ENCODE data around the gene CCDC117. TPM values are rescaled to one million over a fixed set of nuclear protein-coding genes. Genes with fewer than 3 reads are reported as not detected.

Gene CCDC117
- total and polyA plus RNA-seq, 7 experiments from 2014 or later, result 8.7 to 33.5 (median 19.7) TPM

DNA sequence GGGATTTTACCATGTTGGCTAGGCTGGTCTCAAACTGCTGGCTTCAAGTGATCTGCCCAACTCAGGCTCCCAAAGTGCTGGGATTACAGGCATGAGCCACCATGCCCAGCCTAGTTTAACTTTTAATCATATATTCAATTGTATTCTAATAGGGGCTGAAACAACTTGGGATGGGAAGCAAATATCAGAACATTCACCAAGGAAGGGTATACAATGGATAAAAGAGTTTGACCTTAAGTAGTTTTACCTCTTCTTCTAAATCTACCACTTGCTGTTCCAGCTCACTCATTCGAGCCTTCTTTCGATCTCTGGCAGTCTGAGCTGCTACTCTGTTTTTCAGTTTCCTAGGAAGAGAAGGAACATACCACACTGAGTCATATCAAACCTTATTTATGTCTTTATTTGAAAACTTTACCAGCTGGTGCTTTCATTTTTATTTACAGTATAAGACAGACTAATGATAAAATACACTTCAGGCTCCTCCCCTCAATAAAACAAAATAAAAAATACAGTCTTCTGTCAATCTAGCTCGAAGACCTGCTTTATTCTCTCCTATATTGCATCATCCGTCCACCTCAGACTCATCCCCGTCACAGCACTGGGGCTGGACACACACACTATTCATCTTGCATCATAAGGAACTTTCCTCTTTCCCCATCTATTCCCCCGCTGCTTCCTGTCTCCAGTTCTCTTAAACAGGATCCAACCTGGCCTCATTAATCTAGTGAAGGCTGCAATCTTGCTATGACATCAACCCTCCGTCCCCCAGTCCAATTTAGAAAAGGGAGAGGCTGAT lies 26.5 kb downstream of the CCDC117 start:
- peak in 2 of 9 donors; percentile 18 to 21 for DNase-seq
- ChIA-PET CTCF (interaction anchor here (0.7 to 4.4 kb wide), 6 partner anchors 8 to 198 kb away, joined by 3 to 26 read pairs (median 5); no protein-coding TSS in a partner anchor), POLR2A (interaction anchor here (1.0 to 7.8 kb wide), 10 partner anchors 11 to 879 kb away, joined by 4 to 194 read pairs (median 30); partner anchors contain the start of genes CCDC117, CHEK2, HSCB and PITPNB)
- ATAC-seq, result peak; percentile 24
- H3K4me3 ChIP-seq (ENCODE audit: low read length), result peak overlapping the region; percentile 81
- Mint-ChIP-seq H3K4me1 (peaks cover 38 to 75% (median 63%) of the 10 kb centered on the region in 7 donors), H3K4me3 (peak overlapping the region; percentile 91 to 99 (median 94)), H3K27ac (peak overlapping the region; percentile 90 to 99 (median 98)), H3K27me3 (no peaks in the 10 kb centered on the region), H3K9me3 (peaks cover 0 to 6% (median 0%) of the 10 kb centered on the region in 11 donors), H3K36me3 (peaks cover 16 to 62% (median 27%) of the 10 kb centered on the region in 5 donors)
- intact Hi-C loops (cut with micrococcal nuclease), result loop anchor here in 1 of 2 donors (1.0 to 10.0 kb wide), 3 partner anchors 24 to 884 kb away; partner anchors contain the start of gene PITPNB
- peaks cover 22 to 40% (median 32%) of the 10 kb centered on the region in 3 experiments for H3K36me3 ChIP-seq (ENCODE audit: control insufficient read depth in 2 of 3, insufficient read depth in 3 of 3, low read length in 3 of 3)
- H3K27ac ChIP-seq (ENCODE audit: low read depth, low read length), result peak overlapping the region; percentile 99
- peaks cover 30 to 41% of the 10 kb centered on the region in 2 donors for H3K4me1 ChIP-seq (ENCODE audit: control insufficient read depth in 2 of 2, insufficient read depth in 2 of 2, low read length in 2 of 2)
- H3K27me3 ChIP-seq (ENCODE audit: control insufficient read depth in 2 of 2, insufficient read depth in 2 of 2, low read length in 2 of 2), result no peaks in the 10 kb centered on the region
- no peaks in the 10 kb centered on the region for H3K9me3 ChIP-seq (ENCODE audit: control insufficient read depth in 2 of 3, low read length in 3 of 3)

DNA sequence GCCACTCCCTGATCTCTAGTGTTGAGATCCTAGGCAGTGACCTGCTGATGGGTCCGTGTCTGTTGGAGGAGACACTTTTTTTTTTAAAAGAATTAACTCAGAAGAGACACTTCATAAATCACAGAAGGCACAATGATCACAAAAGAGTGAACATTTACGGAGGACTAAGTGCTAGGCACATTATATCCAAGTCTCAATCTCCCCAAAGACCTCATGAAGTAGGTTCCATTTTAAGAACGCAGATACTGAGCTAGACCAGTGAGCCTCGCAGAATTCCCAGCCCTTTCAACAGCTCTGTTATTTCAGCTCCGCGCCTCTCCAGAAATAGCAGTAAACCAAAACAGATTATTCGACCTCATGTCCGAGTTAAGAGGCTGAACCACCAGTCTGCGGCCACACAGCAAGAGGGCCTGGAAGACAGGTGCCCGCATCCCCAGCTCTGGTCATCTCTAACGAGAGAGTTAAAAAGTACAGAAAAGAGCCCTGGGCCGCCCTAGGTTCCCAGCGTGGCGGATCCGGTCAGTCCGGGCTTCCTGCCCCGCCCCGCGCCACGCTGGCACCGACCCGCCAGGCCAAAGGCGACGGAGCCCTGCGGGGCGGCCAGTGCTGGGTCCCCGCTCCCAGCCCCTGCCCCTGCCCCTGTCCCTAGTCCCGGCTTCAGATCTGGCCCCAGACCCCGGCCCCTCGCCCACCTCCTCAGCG lies 27.3 kb downstream of the CCDC117 start:
- Mint-ChIP-seq H3K4me1 (peaks cover 33 to 68% (median 56%) of the 10 kb centered on the region in 7 donors), H3K27me3 (no peaks in the 10 kb centered on the region), H3K36me3 (peaks cover 11 to 58% (median 21%) of the 10 kb centered on the region in 5 donors), H3K27ac (peak overlapping the region; percentile 90 to 99 (median 99)), H3K4me3 (peak overlapping the region; percentile 91 to 99 (median 94)), H3K9me3 (peaks cover 0 to 6% (median 0%) of the 10 kb centered on the region in 11 donors)
- Histone ChIP-seq H3K9me3 (ENCODE audit: control insufficient read depth in 2 of 3, low read length in 3 of 3) (no peaks in the 10 kb centered on the region), H3K27ac (ENCODE audit: low read depth, low read length) (peak overlapping the region; percentile 99), H3K4me3 (ENCODE audit: low read length) (peak overlapping the region; percentile 81), H3K36me3 (ENCODE audit: control insufficient read depth in 2 of 3, insufficient read depth in 3 of 3, low read length in 3 of 3) (peaks cover 21 to 37% (median 27%) of the 10 kb centered on the region in 3 experiments), H3K27me3 (ENCODE audit: control insufficient read depth in 2 of 2, insufficient read depth in 2 of 2, low read length in 2 of 2) (no peaks in the 10 kb centered on the region), H3K4me1 (ENCODE audit: control insufficient read depth in 2 of 2, insufficient read depth in 2 of 2, low read length in 2 of 2) (peaks cover 30 to 41% of the 10 kb centered on the region in 2 donors)
- intact Hi-C loops (cut with micrococcal nuclease), result loop anchor here (1.0 to 10.0 kb wide), 11 partner anchors 7 to 885 kb away; partner anchors contain the start of genes HSCB (in 2 of the 2), PITPNB (in 2 of the 2), CCDC117 (in 1 of the 2) and TTC28 (in 1 of the 2)
- POLR2A ChIA-PET, result interaction anchor here (1.3 to 7.8 kb wide), 10 partner anchors 12 to 880 kb away, joined by 3 to 194 read pairs (median 30); partner anchors contain the start of genes CCDC117, CHEK2, HSCB and PITPNB
- CTCF ChIA-PET, result interaction anchor here (0.7 to 4.4 kb wide), 5 partner anchors 9 to 199 kb away, joined by 3 to 26 read pairs (median 4); no protein-coding TSS in a partner anchor
- DNase-seq (peak in 3 of 9 donors; percentile 18 to 61 (median 30)), ATAC-seq (peak; percentile 33)

DNA sequence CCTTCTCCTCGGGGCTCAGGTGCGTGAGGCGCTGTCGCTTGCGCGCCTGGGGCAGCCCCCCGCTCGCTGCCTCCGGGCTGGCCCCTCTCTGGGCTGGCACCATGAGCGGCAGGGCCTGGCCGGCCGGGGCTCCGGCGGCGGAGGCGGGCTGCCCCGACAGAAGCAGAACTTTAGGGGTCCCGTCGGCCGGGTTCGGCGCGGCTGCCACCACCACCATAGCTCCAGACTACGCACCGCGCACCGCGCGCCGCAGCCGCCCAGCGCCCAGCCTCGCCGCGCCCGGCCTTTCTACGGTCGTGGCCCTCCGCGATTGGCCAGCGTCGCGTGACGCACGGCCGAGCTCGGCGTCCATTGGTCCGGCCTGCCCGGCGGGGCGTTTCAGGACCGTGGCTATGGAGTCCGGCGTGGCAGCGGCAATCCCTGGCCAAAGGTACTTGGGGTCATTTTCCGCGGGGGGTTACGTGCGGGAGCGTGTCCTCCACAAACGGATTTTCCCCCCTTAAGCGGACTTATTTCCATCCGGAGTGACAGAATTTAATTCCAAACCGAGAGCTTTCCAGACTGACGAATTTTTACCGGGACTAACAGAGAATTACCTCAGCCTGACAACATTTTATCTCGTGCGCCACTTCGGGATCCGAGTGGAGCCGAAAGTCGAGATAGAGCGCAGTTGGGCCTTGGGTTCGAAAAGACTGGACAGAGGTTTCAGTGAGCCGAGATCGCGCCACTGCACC lies 28.0 kb downstream of the CCDC117 start, which contains the start of gene XBP1:
XBP1 (minus strand) TSS at position 262 of the 734 bp plus-strand sequence.
- H3K27me3 Mint-ChIP-seq, result no peaks in the 10 kb centered on the region
- H3K4me3 Mint-ChIP-seq, result peak within 1 kb of the TSS; percentile 91 to 99 (median 95)
- ChIA-PET POLR2A (interaction anchor here (0.8 to 7.8 kb wide), 11 partner anchors 12 to 881 kb away, joined by 3 to 194 read pairs (median 29); partner anchors contain the start of genes CCDC117, CHEK2, HSCB and PITPNB), CTCF (interaction anchor here (0.8 to 4.4 kb wide), 4 partner anchors 10 to 29 kb away, joined by 3 to 26 read pairs (median 4); no protein-coding TSS in a partner anchor)
- H3K9me3 Mint-ChIP-seq, result peaks cover 0 to 6% (median 0%) of the 10 kb centered on the region in 11 donors
- DNase-seq, result peak; percentile 82 to 94 (median 88)
- H3K4me1 Mint-ChIP-seq, result peaks cover 26 to 63% (median 50%) of the 10 kb centered on the region in 7 donors
- peaks cover 25 to 41% of the 10 kb centered on the region in 2 donors for H3K4me1 ChIP-seq (ENCODE audit: control insufficient read depth in 2 of 2, insufficient read depth in 2 of 2, low read length in 2 of 2)
- peaks cover 6 to 53% (median 21%) of the 10 kb centered on the region in 5 donors for H3K36me3 Mint-ChIP-seq
- peak; percentile 96 for ATAC-seq
- peak within 1 kb of the TSS; percentile 90 to 100 (median 99) for H3K27ac Mint-ChIP-seq
- peaks cover 15 to 30% (median 20%) of the 10 kb centered on the region in 3 experiments for H3K36me3 ChIP-seq (ENCODE audit: control insufficient read depth in 2 of 3, insufficient read depth in 3 of 3, low read length in 3 of 3)
- H3K27me3 ChIP-seq (ENCODE audit: control insufficient read depth in 2 of 2, insufficient read depth in 2 of 2, low read length in 2 of 2), result no peaks in the 10 kb centered on the region
- H3K27ac ChIP-seq (ENCODE audit: low read depth, low read length), result peak within 1 kb of the TSS; percentile 99
- peak within 1 kb of the TSS; percentile 81 for H3K4me3 ChIP-seq (ENCODE audit: low read length)
- intact Hi-C loops (cut with micrococcal nuclease), result loop anchor here (1.0 to 10.0 kb wide), 8 partner anchors 8 to 883 kb away; partner anchors contain the start of genes HSCB (in 2 of the 2), CCDC117 (in 1 of the 2), PITPNB (in 1 of the 2) and TTC28 (in 1 of the 2)
- H3K9me3 ChIP-seq (ENCODE audit: control insufficient read depth in 2 of 3, low read length in 3 of 3), result no peaks in the 10 kb centered on the region

DNA sequence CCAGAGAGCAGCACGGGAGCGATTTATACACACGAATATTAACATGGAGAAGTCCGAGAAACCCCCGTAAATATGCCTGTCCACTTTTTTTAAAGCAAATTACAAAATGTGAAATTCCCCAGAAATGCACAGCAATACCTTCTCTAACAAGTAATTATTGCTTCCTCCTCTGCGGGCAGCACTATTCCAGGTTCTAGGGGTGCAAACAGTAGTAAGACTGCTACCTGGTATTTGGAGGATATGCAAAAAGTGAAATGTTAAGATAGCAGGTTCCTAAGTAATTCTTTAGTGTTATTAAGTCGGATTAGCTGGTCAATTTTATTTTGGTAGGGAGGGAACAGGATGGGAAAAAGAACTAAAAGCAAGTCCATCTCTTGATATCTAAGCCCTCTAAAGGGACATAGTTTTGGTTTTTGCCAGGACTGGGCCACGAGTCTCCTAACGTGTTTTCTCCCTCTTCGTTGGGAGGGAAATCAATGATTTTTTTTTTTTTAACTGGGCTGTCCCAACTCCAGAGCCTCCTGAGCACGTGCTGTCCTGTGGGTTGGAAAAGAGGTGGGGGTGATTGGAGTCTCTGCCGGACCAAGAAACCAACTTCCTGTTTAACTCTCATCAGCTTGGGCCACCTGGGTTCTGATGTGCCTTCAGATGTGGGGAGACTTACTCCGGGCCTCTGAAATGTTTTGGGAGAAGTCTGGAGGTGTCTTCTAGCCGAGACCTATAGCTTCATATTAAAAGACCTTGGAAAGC lies 29.5 kb downstream of the CCDC117 start:
- CTCF ChIA-PET, result interaction anchor here (0.6 to 4.4 kb wide), 7 partner anchors 8 to 353 kb away, joined by 3 to 26 read pairs (median 5); no protein-coding TSS in a partner anchor
- Mint-ChIP-seq H3K27me3 (no peaks in the 10 kb centered on the region), H3K27ac (peak overlapping the region; percentile 83 to 99 (median 92)), H3K4me1 (peaks cover 22 to 58% (median 41%) of the 10 kb centered on the region in 7 donors), H3K4me3 (peak overlapping the region; percentile 86 to 96 (median 93)), H3K36me3 (peaks cover 6 to 43% (median 16%) of the 10 kb centered on the region in 5 donors), H3K9me3 (peaks cover 0 to 6% (median 0%) of the 10 kb centered on the region in 11 donors)
- intact Hi-C loops (cut with micrococcal nuclease), result loop anchor here in 1 of 2 donors (1.0 to 10.0 kb wide), 5 partner anchors 21 to 885 kb away; partner anchors contain the start of genes PITPNB, TTC28 and ZNRF3
- ATAC-seq (no peak), DNase-seq (peak in 1 of 9 donors; percentile 34)
- Histone ChIP-seq H3K36me3 (ENCODE audit: control insufficient read depth in 2 of 3, insufficient read depth in 3 of 3, low read length in 3 of 3) (peaks cover 0 to 15% (median 4%) of the 10 kb centered on the region in 3 experiments), H3K4me1 (ENCODE audit: control insufficient read depth in 2 of 2, insufficient read depth in 2 of 2, low read length in 2 of 2) (peaks cover 14 to 31% of the 10 kb centered on the region in 2 donors), H3K4me3 (ENCODE audit: low read length) (peak overlapping the region; percentile 40), H3K27ac (ENCODE audit: low read depth, low read length) (peak overlapping the region; percentile 99), H3K27me3 (ENCODE audit: control insufficient read depth in 2 of 2, insufficient read depth in 2 of 2, low read length in 2 of 2) (no peaks in the 10 kb centered on the region), H3K9me3 (ENCODE audit: control insufficient read depth in 2 of 3, low read length in 3 of 3) (no peaks in the 10 kb centered on the region)
- POLR2A ChIA-PET, result interaction anchor here (0.6 to 7.8 kb wide), 7 partner anchors 11 to 724 kb away, joined by 3 to 194 read pairs (median 46); partner anchors contain the start of gene CCDC117
